ENCODE data around the gene VEGFC. TPM values are rescaled to one million over a fixed set of nuclear protein-coding genes. Genes with fewer than 3 reads are reported as not detected.

Gene VEGFC
- total RNA-seq, 1 experiment from 2014 or later = not detected

DNA sequence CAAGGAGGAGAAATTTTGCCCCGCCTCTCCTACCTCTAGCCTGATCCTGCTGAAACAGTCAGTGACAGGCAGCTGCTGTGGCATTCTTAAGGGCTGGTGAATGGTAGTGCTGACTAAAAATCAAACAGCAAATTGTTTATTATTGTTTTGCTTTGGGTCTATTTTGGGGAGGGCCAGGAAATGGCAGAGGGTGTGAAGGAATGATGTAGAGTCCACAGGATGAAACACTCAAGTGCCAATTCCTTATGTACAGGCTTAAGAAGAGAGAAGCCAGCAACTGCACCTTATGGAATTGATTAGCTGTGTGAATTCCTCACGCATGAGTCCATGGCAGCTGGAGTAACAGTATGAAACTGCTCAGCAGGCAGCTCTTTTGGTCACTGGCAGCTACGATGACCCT, 39.7 kb downstream of the VEGFC start:
- no peak overlapping the region for H3K4me3 Mint-ChIP-seq (ENCODE audit: unreplicated experiment)
- POLR2A ChIA-PET = no interaction called here
- intact Hi-C loops (cut with micrococcal nuclease; ENCODE audit: unreplicated experiment) = no loop called here
- CTCF ChIA-PET = no interaction called here
- BruUV-seq (replicated peaks) = no TSS peak
- no peak overlapping the region for H3K27ac Mint-ChIP-seq (ENCODE audit: unreplicated experiment)
- TF ChIP-seq, protein P1, sequence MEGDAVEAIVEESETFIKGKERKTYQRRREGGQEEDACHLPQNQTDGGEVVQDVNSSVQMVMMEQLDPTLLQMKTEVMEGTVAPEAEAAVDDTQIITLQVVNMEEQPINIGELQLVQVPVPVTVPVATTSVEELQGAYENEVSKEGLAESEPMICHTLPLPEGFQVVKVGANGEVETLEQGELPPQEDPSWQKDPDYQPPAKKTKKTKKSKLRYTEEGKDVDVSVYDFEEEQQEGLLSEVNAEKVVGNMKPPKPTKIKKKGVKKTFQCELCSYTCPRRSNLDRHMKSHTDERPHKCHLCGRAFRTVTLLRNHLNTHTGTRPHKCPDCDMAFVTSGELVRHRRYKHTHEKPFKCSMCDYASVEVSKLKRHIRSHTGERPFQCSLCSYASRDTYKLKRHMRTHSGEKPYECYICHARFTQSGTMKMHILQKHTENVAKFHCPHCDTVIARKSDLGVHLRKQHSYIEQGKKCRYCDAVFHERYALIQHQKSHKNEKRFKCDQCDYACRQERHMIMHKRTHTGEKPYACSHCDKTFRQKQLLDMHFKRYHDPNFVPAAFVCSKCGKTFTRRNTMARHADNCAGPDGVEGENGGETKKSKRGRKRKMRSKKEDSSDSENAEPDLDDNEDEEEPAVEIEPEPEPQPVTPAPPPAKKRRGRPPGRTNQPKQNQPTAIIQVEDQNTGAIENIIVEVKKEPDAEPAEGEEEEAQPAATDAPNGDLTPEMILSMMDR (IDR thresholded peaks at IDR 0.05; ENCODE audit: insufficient read depth in 1 of 2, low read depth in 1 of 2, low read length in 1 of 2, severe bottlenecking in 1 of 2, unreplicated experiment in 1 of 2) = no peak
- no peaks in the 10 kb centered on the region for H3K9me3 Mint-ChIP-seq (ENCODE audit: unreplicated experiment)
- Histone ChIP-seq H3K27me3 (replicated peaks; ENCODE audit: control insufficient read depth, insufficient read depth, low read length) (no peaks in the 10 kb centered on the region), H3K36me3 (ENCODE audit: control insufficient read depth, insufficient read depth, low read length) (no peaks in the 10 kb centered on the region), H3K4me1 (no peaks in the 10 kb centered on the region), H3K9me3 (no peaks in the 10 kb centered on the region), H3K4me3 (ENCODE audit: low read depth, low read length) (no peak overlapping the region)
- no peak for DNase-seq
- no peaks in the 10 kb centered on the region for H3K36me3 Mint-ChIP-seq (ENCODE audit: insufficient read depth, unreplicated experiment)
- H3K27me3 Mint-ChIP-seq (ENCODE audit: insufficient read depth, unreplicated experiment) = no peaks in the 10 kb centered on the region
- H3K4me1 Mint-ChIP-seq (ENCODE audit: low read depth, unreplicated experiment) = no peaks in the 10 kb centered on the region

DNA sequence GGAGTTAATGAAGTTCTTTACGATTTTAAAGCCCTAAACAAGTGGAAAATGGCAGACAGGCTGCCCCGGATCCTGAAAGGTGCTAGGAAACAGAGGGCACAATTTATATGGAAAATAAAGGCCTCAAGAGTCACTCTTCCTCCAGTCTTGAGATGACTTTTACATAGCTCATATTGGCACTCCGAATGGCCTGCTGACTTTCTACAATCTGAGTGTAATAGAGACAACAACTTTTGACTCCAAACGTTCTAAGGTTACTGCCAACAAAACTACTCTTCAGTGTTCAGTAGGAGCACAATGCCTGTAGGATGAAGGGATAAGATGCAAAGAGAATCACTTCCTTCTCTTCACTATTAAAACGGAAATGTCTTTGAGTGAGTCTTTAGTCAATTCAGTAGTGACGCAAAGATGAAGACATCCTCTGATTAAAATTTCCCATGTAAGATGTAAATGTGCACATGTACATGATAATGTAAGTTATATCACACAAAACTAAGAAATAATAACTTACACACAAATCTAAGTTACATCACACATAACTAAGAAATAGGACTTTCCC, 40.5 kb downstream of the VEGFC start:
- Mint-ChIP-seq H3K4me1 (ENCODE audit: low read depth, unreplicated experiment) (no peaks in the 10 kb centered on the region), H3K4me3 (ENCODE audit: unreplicated experiment) (no peak overlapping the region), H3K27me3 (ENCODE audit: insufficient read depth, unreplicated experiment) (no peaks in the 10 kb centered on the region), H3K27ac (ENCODE audit: unreplicated experiment) (no peak overlapping the region), H3K9me3 (ENCODE audit: unreplicated experiment) (no peaks in the 10 kb centered on the region), H3K36me3 (ENCODE audit: insufficient read depth, unreplicated experiment) (no peaks in the 10 kb centered on the region)
- no peaks in the 10 kb centered on the region for H3K4me1 ChIP-seq
- H3K27me3 ChIP-seq (replicated peaks; ENCODE audit: control insufficient read depth, insufficient read depth, low read length) = no peaks in the 10 kb centered on the region
- no peak for DNase-seq
- no peak overlapping the region for H3K4me3 ChIP-seq (ENCODE audit: low read depth, low read length)
- intact Hi-C loops (cut with micrococcal nuclease; ENCODE audit: unreplicated experiment) = no loop called here
- TF ChIP-seq, protein P1 (IDR thresholded peaks at IDR 0.05; ENCODE audit: insufficient read depth in 1 of 2, low read depth in 1 of 2, low read length in 1 of 2, severe bottlenecking in 1 of 2, unreplicated experiment in 1 of 2) = no peak
- no peaks in the 10 kb centered on the region for H3K36me3 ChIP-seq (ENCODE audit: control insufficient read depth, insufficient read depth, low read length)
- ChIA-PET CTCF (no interaction called here), POLR2A (no interaction called here)
- no TSS peak for BruUV-seq (replicated peaks)
- H3K9me3 ChIP-seq = no peaks in the 10 kb centered on the region

DNA sequence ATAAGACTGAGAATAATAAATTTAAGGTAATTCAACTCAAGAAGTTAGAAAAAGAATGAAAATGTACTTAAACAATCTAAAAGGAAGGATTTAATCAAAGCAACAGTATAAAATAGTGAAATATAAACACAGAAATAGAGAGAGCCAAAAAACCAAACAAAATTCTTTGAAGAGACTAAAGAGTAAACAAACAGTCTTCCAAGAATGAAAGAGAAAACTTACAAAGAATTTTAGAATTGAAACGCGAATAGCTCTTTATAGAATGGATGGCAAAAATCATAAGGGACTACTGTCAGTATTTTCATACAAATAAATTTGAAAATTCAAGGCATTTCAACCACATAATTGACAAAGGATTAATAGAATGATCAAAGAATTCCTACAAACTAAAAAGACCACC, 41.7 kb downstream of the VEGFC start:
- CTCF ChIA-PET = no interaction called here
- intact Hi-C loops (cut with micrococcal nuclease; ENCODE audit: unreplicated experiment) = no loop called here
- no peak overlapping the region for H3K4me3 Mint-ChIP-seq (ENCODE audit: unreplicated experiment)
- H3K4me1 ChIP-seq = no peaks in the 10 kb centered on the region
- POLR2A ChIA-PET = no interaction called here
- no peaks in the 10 kb centered on the region for H3K27me3 Mint-ChIP-seq (ENCODE audit: insufficient read depth, unreplicated experiment)
- H3K36me3 ChIP-seq (ENCODE audit: control insufficient read depth, insufficient read depth, low read length) = no peaks in the 10 kb centered on the region
- no TSS peak for BruUV-seq (replicated peaks)
- DNase-seq = no peak
- TF ChIP-seq, protein P1 (IDR thresholded peaks at IDR 0.05; ENCODE audit: insufficient read depth in 1 of 2, low read depth in 1 of 2, low read length in 1 of 2, severe bottlenecking in 1 of 2, unreplicated experiment in 1 of 2) = no peak
- no peak overlapping the region for H3K27ac Mint-ChIP-seq (ENCODE audit: unreplicated experiment)
- no peaks in the 10 kb centered on the region for H3K36me3 Mint-ChIP-seq (ENCODE audit: insufficient read depth, unreplicated experiment)
- H3K9me3 Mint-ChIP-seq (ENCODE audit: unreplicated experiment) = no peaks in the 10 kb centered on the region
- no peaks in the 10 kb centered on the region for H3K27me3 ChIP-seq (replicated peaks; ENCODE audit: control insufficient read depth, insufficient read depth, low read length)
- H3K4me3 ChIP-seq (ENCODE audit: low read depth, low read length) = no peak overlapping the region
- H3K4me1 Mint-ChIP-seq (ENCODE audit: low read depth, unreplicated experiment) = no peaks in the 10 kb centered on the region
- no peaks in the 10 kb centered on the region for H3K9me3 ChIP-seq
